ENCODE results near the gene CHCHD4. TPM values are rescaled to one million over a fixed set of nuclear protein-coding genes. Genes with fewer than 3 reads are reported as not detected.

The CHCHD4 gene
- total and polyA plus RNA-seq, 2 experiments from 2014 or later = 31.1 to 39.2 TPM

DNA sequence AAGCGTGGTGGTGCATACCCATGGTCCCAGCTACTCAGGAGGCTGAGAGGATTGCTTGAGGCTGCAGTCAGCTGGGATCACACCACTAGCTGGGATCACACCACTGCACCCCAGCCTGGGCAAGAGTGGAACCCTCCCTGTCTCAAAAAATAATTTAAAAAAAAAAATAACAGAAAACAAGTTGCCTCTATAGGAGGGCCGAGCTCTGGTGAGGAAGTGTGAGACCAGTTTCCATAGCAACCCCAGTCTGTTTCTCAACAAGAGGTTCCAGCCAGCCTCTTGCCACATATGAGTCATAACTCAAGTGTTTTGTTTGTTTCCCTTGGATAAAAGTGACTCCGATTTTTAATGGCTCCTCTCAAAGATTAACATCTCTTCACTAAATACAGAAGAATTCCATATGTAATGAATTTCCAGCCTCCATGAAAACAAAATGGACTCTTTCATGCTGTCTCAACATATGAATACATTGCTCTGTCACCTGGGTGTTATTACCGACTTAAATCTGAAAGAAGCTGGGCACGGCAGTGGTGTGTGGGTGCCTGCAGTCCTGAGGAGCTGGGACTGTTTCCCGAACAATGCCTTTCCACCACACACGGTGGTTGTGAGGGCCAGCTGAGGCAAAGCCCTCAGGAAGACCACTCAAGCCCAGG lies 19.9 kb upstream of the CHCHD4 start (continued):
- TF ChIP-seq, protein P1, sequence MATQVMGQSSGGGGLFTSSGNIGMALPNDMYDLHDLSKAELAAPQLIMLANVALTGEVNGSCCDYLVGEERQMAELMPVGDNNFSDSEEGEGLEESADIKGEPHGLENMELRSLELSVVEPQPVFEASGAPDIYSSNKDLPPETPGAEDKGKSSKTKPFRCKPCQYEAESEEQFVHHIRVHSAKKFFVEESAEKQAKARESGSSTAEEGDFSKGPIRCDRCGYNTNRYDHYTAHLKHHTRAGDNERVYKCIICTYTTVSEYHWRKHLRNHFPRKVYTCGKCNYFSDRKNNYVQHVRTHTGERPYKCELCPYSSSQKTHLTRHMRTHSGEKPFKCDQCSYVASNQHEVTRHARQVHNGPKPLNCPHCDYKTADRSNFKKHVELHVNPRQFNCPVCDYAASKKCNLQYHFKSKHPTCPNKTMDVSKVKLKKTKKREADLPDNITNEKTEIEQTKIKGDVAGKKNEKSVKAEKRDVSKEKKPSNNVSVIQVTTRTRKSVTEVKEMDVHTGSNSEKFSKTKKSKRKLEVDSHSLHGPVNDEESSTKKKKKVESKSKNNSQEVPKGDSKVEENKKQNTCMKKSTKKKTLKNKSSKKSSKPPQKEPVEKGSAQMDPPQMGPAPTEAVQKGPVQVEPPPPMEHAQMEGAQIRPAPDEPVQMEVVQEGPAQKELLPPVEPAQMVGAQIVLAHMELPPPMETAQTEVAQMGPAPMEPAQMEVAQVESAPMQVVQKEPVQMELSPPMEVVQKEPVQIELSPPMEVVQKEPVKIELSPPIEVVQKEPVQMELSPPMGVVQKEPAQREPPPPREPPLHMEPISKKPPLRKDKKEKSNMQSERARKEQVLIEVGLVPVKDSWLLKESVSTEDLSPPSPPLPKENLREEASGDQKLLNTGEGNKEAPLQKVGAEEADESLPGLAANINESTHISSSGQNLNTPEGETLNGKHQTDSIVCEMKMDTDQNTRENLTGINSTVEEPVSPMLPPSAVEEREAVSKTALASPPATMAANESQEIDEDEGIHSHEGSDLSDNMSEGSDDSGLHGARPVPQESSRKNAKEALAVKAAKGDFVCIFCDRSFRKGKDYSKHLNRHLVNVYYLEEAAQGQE (IDR thresholded peaks at IDR 0.05; ENCODE audit: unreplicated experiment) = no peak
- no peak for TF ChIP-seq NANOG (IDR thresholded peaks at IDR 0.05; ENCODE audit: borderline replicate concordance)
- TF ChIP-seq ZNF114 (CRISPR knock-in tag; IDR thresholded peaks at IDR 0.05) = no peak
- no peak for TF ChIP-seq JUNB (IDR thresholded peaks at IDR 0.05; ENCODE audit: unreplicated experiment)
- TF ChIP-seq CREB1 (CRISPR knock-in tag; IDR thresholded peaks at IDR 0.05; ENCODE audit: low read depth) = no peak
- TF ChIP-seq STAT1 (IDR thresholded peaks at IDR 0.05; ENCODE audit: unreplicated experiment) = no peak
- TF ChIP-seq EZH2 (IDR thresholded peaks at IDR 0.05; ENCODE audit: low read depth, unreplicated experiment) = no peak
- TF ChIP-seq, protein P2, sequence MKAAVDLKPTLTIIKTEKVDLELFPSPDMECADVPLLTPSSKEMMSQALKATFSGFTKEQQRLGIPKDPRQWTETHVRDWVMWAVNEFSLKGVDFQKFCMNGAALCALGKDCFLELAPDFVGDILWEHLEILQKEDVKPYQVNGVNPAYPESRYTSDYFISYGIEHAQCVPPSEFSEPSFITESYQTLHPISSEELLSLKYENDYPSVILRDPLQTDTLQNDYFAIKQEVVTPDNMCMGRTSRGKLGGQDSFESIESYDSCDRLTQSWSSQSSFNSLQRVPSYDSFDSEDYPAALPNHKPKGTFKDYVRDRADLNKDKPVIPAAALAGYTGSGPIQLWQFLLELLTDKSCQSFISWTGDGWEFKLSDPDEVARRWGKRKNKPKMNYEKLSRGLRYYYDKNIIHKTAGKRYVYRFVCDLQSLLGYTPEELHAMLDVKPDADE (IDR thresholded peaks at IDR 0.05) = no peak
- TF ChIP-seq ZNF331 (CRISPR knock-in tag; IDR thresholded peaks at IDR 0.05; ENCODE audit: low read depth) = no peak

DNA sequence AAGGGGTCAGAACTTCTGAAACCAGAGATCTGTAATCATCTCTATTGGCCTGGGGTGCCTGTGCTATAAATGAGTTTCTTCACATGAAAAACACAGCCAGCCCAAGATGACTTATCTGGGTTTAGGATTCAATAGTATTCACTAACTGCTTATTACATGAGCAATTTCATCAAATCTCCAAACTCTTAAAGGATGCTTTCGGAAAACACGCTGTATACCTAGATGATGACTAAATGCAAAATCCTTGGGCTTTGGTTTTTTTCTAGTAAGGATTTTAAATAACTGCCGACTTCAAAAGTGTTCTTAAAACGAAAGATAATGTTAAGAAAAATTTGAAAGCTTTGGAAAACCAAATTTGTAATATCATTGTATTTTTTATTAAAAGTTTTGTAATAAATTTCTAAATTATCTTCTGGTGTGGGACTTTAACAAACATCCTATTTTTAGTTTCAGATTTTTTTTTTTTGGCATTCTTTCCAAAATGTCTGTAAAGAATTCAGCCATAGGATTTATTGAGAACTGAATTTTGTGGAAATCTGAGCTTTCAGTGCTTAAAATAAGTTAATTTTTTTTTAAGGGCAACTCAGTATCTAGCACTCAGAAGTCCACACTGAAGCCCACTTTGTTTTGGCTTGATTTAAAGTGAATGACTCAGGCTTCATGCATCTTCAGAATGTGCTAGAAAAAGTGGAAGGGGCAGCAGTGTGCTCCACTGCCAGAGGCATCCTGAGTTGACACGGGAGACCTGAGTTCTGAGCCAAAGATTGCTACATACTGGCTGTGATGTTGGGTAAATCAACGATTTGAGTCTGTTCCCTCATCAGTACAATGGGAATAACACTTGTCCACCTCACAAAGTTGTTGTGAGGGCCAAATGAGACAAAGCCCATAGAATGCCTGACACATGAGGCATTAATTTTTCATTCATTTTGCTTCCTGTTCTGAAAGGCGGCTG lies 18.9 kb upstream of the CHCHD4 start:
- Histone ChIP-seq H3F3A (replicated peaks; ENCODE audit: low read depth) (no peaks in the 10 kb centered on the region), H3K27ac (ENCODE audit: low read depth) (peak overlapping the region; percentile 29; the same call in 1 of the 2 replicates), H3K4me3 (no peak overlapping the region), H3K4me1 (ENCODE audit: insufficient read depth) (peaks cover 12% of the 10 kb centered on the region), H3K79me2 (replicated peaks; ENCODE audit: insufficient read depth) (no peaks in the 10 kb centered on the region), H3K9me2 (ENCODE audit: insufficient read depth) (no peaks in the 10 kb centered on the region), H3K4me2 (no peak overlapping the region), H3K27me3 (ENCODE audit: insufficient read depth) (no peaks in the 10 kb centered on the region), H2AFZ (no peak overlapping the region), H4K20me1 (replicated peaks; ENCODE audit: insufficient read depth) (peaks cover 4% of the 10 kb centered on the region; the same call in 1 of the 2 replicates), H3K36me3 (ENCODE audit: insufficient read depth) (no peaks in the 10 kb centered on the region; the same call in 1 of the 2 replicates)
- Mint-ChIP-seq H3K4me3 (no peak overlapping the region), H3K36me3 (ENCODE audit: low read depth) (peaks cover 46% of the 10 kb centered on the region), H3K27me3 (ENCODE audit: insufficient read depth, low read depth, poor library complexity) (peaks cover 7% of the 10 kb centered on the region), H3K9me3 (no peaks in the 10 kb centered on the region), H3K4me1 (peaks cover 28% of the 10 kb centered on the region), H3K27ac (peak overlapping the region; percentile 81; the same call in 1 of the 2 replicates)
- ATAC-seq (no peak), DNase-seq (ENCODE audit: low spot score) (peak; percentile 21)
- TF ChIP-seq NANOG (IDR thresholded peaks at IDR 0.05; ENCODE audit: borderline replicate concordance) (no peak), EZH2 (IDR thresholded peaks at IDR 0.05; ENCODE audit: low read depth, unreplicated experiment) (no peak), EZH2phosphoT487 (IDR thresholded peaks at IDR 0.05; ENCODE audit: unreplicated experiment) (no peak)
- TF ChIP-seq, protein P3, sequence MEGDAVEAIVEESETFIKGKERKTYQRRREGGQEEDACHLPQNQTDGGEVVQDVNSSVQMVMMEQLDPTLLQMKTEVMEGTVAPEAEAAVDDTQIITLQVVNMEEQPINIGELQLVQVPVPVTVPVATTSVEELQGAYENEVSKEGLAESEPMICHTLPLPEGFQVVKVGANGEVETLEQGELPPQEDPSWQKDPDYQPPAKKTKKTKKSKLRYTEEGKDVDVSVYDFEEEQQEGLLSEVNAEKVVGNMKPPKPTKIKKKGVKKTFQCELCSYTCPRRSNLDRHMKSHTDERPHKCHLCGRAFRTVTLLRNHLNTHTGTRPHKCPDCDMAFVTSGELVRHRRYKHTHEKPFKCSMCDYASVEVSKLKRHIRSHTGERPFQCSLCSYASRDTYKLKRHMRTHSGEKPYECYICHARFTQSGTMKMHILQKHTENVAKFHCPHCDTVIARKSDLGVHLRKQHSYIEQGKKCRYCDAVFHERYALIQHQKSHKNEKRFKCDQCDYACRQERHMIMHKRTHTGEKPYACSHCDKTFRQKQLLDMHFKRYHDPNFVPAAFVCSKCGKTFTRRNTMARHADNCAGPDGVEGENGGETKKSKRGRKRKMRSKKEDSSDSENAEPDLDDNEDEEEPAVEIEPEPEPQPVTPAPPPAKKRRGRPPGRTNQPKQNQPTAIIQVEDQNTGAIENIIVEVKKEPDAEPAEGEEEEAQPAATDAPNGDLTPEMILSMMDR (conservative IDR thresholded peaks at IDR 0.05; ENCODE audit: low read depth in 2 of 2) = no peak

Measured in GM23338 (cell line).